22Rv1 (cell line): Measurements from ENCODE around the gene PTRHD1.

Experiments used
- CTCF ChIP-seq: fragments of 450-650 bp; IDR thresholded peaks from 2 replicates; pipeline ENCODE4 v1.5.1; 2017; ENCODE audit warnings: mild to moderate bottlenecking
- ZFX ChIP-seq: fragments of 450-650 bp; IDR thresholded peaks from 2 replicates; pipeline ENCODE4 v1.6.1; 2017; ENCODE audit warnings: antibody characterized with exemption, borderline replicate concordance

GRCh38 chr2:24768013-24768412, 25.2 kb downstream of the PTRHD1 start:
- TF ChIP-seq CTCF, result no peak
- TF ChIP-seq ZFX, result no peak
